ENCODE data around the gene TEX12. TPM values are rescaled to one million over a fixed set of nuclear protein-coding genes. Genes with fewer than 3 reads are reported as not detected.
A peak's percentile ranks its signal among the peaks of the same experiment; 100 is the strongest.
"Not testable (repeated sequence)": the region's sequence is repeated elsewhere in the genome, so short reads cannot be mapped to it uniquely, and the experiment has no call there.

TEX12 gene
- total RNA-seq, 4 donors from 2014 or later, result 1.1 to 1.2 TPM; not detected in 2

DNA sequence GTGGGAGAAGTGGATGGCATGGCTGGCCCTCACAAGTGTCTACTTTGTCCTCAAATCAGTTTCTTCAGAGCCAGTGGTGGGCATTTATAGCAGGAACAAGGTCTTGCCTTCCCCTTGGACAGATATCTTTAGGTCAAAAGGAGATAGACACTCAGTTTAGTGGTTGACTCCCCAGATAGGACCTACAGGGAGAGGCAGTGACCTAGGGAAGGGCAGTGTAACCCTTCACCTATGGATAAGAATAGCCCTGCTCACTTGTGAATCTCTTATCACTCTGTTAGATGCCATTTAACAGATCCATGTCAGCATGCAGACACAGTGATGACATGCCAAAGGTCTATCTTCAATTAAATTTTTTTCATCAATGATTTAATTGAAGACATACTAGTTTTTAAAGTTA lies 19.1 kb downstream of the TEX12 start:
- no peak for DNase-seq (ENCODE audit: low spot score in 2 of 2)
- H3K27ac ChIP-seq, result no peak overlapping the region
- no peaks in the 10 kb centered on the region for H3K4me1 ChIP-seq
- no peak overlapping the region for H3K4me3 ChIP-seq
- H3K36me3 ChIP-seq, result no peaks in the 10 kb centered on the region
- no peaks in the 10 kb centered on the region for H3K9me3 ChIP-seq
- TF ChIP-seq, protein P1, sequence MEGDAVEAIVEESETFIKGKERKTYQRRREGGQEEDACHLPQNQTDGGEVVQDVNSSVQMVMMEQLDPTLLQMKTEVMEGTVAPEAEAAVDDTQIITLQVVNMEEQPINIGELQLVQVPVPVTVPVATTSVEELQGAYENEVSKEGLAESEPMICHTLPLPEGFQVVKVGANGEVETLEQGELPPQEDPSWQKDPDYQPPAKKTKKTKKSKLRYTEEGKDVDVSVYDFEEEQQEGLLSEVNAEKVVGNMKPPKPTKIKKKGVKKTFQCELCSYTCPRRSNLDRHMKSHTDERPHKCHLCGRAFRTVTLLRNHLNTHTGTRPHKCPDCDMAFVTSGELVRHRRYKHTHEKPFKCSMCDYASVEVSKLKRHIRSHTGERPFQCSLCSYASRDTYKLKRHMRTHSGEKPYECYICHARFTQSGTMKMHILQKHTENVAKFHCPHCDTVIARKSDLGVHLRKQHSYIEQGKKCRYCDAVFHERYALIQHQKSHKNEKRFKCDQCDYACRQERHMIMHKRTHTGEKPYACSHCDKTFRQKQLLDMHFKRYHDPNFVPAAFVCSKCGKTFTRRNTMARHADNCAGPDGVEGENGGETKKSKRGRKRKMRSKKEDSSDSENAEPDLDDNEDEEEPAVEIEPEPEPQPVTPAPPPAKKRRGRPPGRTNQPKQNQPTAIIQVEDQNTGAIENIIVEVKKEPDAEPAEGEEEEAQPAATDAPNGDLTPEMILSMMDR (IDR thresholded peaks at IDR 0.05), result no peak
- TF ChIP-seq EP300 (IDR thresholded peaks at IDR 0.05) (no peak), POLR2AphosphoS5 (IDR thresholded peaks at IDR 0.05) (no peak), POLR2A (IDR thresholded peaks at IDR 0.05) (no peak)
- no peaks in the 10 kb centered on the region for H3K27me3 ChIP-seq

DNA sequence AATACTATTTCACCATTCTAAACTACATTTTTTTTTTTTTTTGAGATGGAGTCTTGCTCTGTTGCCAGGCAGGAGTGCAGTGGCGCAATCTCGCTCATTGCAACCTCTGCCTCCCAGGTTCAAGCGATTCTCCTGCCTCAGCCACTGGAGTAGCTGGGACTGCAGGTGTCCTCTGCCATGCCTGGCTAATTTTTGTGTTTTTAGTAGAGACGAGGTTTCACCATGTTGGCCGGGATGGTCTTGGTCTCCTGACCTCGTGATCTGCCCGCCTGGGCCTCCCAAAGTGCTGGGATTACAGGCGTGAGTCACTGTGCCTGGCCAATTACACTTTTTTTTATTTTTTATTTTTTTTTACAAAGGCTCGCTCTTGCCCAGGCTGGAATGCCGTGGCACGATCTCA lies 27.9 kb downstream of the TEX12 start:
- H3K9me3 ChIP-seq, result not testable (repeated sequence)

DNA sequence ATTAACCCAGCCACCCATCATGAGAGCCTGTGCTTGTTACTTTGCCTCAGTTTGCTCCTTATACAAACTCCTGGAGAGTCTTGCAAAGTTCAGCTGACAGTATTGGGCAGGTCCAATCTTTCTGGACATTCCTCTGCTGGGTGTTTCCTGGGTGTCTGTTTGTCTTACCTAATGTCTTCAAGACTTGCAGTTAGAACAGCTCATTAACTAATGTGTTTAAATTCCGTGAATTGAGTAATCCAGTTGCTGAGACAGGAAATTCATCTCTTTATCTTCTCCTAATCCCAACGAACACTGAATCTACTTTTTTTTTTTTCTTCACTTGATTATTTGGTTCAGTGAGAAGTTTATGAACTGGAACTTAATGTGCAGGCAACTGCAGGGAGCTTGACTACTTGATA lies 28.8 kb downstream of the TEX12 start:
- H3K27me3 ChIP-seq, result no peaks in the 10 kb centered on the region
- H3K4me3 ChIP-seq, result no peak overlapping the region
- WGBS, result 24% methylated on average over 2 of the region's 2 CpGs

More for the DNA sequence above, 27.9 kb downstream of the TEX12 start:
- not testable (repeated sequence) for H3K27me3 ChIP-seq; H3K4me1 ChIP-seq; H3K4me3 ChIP-seq; DNase-seq (ENCODE audit: low spot score in 2 of 2); H3K36me3 ChIP-seq; H3K27ac ChIP-seq
- 56% methylated on average over 11 of the region's 11 CpGs for WGBS

DNA sequence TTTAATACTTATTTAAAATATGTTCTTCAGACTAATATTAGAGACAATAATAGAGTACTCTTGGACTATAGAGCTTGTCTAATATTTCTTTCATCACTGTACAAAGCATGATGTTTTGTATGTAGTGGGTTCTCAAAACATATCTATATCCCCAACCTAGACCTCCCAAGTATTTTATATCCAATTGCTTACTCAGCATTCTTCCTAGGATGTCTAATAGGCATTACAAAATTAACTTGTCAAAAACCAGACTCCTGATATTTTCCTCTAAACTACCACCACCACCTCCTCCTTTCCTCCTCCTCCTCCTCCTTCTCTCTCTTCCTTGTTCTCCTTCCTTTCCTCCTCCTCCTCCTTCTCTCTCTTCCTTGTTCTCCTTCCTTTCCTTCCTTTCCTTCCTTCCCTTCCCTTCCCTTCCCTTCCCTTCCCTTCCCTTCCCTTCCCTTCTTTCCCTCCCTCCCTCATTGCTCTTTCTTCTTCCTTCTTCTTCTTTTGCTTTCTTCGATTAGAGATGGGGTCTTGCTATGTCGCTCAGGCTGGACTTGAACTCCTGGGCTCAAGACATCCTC lies 29.4 kb downstream of the TEX12 start:
- H3K9me3 ChIP-seq, result no peaks in the 10 kb centered on the region
- H3K4me1 ChIP-seq, result peaks cover 6% of the 10 kb centered on the region
- DNase-seq (ENCODE audit: low spot score in 2 of 2), result no peak
- WGBS, result 95% methylated on average over 2 of the region's 2 CpGs
- no peaks in the 10 kb centered on the region for H3K36me3 ChIP-seq
- no peak overlapping the region for H3K27ac ChIP-seq
- no peak overlapping the region for H3K4me3 ChIP-seq
- TF ChIP-seq EP300 (IDR thresholded peaks at IDR 0.05) (no peak), POLR2AphosphoS5 (IDR thresholded peaks at IDR 0.05) (no peak), POLR2A (IDR thresholded peaks at IDR 0.05) (no peak)
- TF ChIP-seq, protein P1 (IDR thresholded peaks at IDR 0.05), result no peak
- H3K27me3 ChIP-seq, result no peaks in the 10 kb centered on the region

More for the DNA sequence above, 28.8 kb downstream of the TEX12 start:
- no peak for TF ChIP-seq EP300 (IDR thresholded peaks at IDR 0.05)
- no peak for TF ChIP-seq POLR2AphosphoS5 (IDR thresholded peaks at IDR 0.05)
- TF ChIP-seq, protein P1 (IDR thresholded peaks at IDR 0.05), result no peak
- H3K4me1 ChIP-seq, result peaks cover 6% of the 10 kb centered on the region
- H3K36me3 ChIP-seq, result no peaks in the 10 kb centered on the region
- no peak for DNase-seq (ENCODE audit: low spot score in 2 of 2)
- no peaks in the 10 kb centered on the region for H3K9me3 ChIP-seq
- peak overlapping the region; percentile 20 for H3K27ac ChIP-seq

DNA sequence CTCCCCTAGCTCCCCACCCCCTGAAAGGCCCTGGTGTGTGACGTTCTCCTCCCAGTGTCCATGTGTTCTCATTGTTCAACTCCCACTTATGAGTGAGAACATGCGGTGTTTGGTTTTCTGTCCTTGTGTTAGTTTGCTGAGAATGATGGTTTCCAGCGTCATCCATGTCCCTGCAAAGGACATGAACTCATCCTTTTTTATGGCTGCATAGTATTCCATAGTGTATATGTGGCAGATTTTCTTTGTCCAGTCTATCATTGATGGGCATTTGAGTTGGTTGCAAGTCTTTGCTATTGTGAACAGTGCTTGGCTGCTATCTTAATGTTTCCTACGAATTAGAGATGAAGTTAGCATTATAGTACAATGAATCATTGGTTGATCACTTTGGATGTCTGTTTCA lies 31.9 kb downstream of the TEX12 start:
- not testable (repeated sequence) for DNase-seq (ENCODE audit: low spot score in 2 of 2); H3K36me3 ChIP-seq; H3K4me3 ChIP-seq; H3K9me3 ChIP-seq; H3K27ac ChIP-seq; H3K4me1 ChIP-seq; H3K27me3 ChIP-seq
- WGBS, result 75% methylated on average over 4 of the region's 4 CpGs

DNA sequence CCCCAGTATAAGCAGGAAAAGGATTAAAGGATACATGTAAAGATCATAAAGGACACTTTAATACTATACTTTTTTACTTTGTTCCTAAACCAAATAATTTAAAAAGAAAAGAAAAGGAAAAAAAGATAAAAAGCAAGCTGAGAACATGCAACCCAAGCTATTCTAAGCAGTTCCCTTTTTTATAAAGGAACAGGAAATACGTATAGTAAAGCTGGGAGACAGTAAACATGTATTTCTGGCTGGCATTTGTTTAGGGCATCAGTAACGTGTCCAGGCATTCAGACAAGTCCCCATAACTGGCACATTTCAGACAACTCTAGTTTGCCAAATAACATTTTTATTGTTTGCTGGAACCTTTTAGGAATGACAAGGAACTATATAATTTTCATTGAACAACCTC lies 33.1 kb downstream of the TEX12 start:
- TF ChIP-seq POLR2AphosphoS5 (IDR thresholded peaks at IDR 0.05), result no peak
- no peak for TF ChIP-seq POLR2A (IDR thresholded peaks at IDR 0.05)
- TF ChIP-seq EP300 (IDR thresholded peaks at IDR 0.05), result no peak
- TF ChIP-seq, protein P1 (IDR thresholded peaks at IDR 0.05), result no peak
- H3K4me3 ChIP-seq, result no peak overlapping the region
- WGBS, result 24% methylated on average over 2 of the region's 2 CpGs
- DNase-seq (ENCODE audit: low spot score in 2 of 2), result no peak
- H3K36me3 ChIP-seq, result no peaks in the 10 kb centered on the region
- peaks cover 6% of the 10 kb centered on the region for H3K4me1 ChIP-seq
- H3K9me3 ChIP-seq, result no peaks in the 10 kb centered on the region
- no peak overlapping the region for H3K27ac ChIP-seq
- H3K27me3 ChIP-seq, result no peaks in the 10 kb centered on the region
